ENCODE results near the gene APLP2.
A peak's percentile ranks its signal among the peaks of the same experiment; 100 is the strongest.

The APLP2 gene

DNA sequence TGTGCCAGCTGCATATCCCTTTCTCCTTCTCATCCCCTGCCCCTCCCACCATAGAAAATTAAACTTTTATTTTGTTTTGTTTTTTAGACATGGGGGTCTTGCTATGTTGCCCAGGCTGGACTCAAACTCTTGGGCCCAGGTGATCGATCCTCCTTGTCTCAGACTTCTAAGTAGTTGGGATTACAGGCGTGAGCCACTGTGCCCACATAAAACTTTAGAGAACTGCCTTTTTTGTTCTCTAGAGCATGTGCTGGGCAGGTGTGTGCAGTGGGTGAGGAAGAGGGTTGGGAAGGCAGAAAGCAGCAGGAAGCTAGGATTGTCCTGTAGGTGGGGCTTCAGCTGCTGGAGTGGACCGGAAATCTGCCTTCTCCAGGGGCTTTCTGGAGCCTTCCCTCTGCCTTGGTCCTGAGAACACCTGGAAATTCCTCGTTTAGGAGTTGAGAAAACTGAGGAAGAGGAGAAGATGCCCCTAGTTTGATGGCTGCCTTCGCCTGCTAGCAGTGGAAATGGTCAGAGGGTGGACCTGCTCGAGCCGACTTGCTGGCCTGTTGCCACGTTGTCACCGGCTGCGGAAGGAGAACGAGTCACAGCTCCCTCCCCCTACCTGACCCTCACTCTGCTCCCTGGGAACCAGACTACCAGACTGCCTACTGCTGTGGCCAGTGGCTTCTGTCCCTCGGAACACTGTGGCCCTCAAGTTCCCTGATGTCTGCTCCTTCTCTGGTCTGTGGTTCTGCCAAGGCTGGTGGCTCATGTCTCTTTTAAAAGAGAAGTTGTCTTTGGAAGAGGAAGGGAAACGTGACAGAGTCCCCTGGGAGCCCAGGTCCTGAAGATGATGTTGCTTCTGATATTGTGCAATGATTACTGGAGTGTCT is 93.9 kb downstream of the APLP2 start:
- no peak for DNase-seq (ENCODE audit: low read depth)
- no peak overlapping the region for H3K4me3 ChIP-seq (replicated peaks; ENCODE audit: low read depth, low read length)
- TF ChIP-seq, protein P1, sequence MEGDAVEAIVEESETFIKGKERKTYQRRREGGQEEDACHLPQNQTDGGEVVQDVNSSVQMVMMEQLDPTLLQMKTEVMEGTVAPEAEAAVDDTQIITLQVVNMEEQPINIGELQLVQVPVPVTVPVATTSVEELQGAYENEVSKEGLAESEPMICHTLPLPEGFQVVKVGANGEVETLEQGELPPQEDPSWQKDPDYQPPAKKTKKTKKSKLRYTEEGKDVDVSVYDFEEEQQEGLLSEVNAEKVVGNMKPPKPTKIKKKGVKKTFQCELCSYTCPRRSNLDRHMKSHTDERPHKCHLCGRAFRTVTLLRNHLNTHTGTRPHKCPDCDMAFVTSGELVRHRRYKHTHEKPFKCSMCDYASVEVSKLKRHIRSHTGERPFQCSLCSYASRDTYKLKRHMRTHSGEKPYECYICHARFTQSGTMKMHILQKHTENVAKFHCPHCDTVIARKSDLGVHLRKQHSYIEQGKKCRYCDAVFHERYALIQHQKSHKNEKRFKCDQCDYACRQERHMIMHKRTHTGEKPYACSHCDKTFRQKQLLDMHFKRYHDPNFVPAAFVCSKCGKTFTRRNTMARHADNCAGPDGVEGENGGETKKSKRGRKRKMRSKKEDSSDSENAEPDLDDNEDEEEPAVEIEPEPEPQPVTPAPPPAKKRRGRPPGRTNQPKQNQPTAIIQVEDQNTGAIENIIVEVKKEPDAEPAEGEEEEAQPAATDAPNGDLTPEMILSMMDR (IDR thresholded peaks at IDR 0.05; ENCODE audit: low read length, missing control alignments) = no peak

DNA sequence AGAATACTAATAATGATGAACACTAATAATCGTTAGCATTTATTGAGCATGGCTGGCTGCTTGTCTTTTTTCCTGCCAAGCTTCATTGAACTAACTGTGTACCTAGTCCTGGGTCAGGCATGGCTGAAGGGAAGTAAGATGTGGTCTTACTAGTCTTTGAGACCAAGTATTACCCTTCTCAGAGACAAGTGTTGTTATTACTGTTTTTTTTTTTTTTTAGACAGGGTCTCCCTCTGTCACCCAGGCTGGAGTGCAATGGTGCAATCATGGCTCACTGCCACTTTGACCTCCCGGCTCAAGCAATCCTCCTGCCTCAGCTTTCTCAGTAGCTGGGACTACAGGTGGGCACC is 94.5 kb downstream of the APLP2 start:
- DNase-seq (ENCODE audit: low read depth) = no peak
- TF ChIP-seq, protein P1 (IDR thresholded peaks at IDR 0.05; ENCODE audit: low read length, missing control alignments) = no peak
- H3K4me3 ChIP-seq (replicated peaks; ENCODE audit: low read depth, low read length) = no peak overlapping the region

DNA sequence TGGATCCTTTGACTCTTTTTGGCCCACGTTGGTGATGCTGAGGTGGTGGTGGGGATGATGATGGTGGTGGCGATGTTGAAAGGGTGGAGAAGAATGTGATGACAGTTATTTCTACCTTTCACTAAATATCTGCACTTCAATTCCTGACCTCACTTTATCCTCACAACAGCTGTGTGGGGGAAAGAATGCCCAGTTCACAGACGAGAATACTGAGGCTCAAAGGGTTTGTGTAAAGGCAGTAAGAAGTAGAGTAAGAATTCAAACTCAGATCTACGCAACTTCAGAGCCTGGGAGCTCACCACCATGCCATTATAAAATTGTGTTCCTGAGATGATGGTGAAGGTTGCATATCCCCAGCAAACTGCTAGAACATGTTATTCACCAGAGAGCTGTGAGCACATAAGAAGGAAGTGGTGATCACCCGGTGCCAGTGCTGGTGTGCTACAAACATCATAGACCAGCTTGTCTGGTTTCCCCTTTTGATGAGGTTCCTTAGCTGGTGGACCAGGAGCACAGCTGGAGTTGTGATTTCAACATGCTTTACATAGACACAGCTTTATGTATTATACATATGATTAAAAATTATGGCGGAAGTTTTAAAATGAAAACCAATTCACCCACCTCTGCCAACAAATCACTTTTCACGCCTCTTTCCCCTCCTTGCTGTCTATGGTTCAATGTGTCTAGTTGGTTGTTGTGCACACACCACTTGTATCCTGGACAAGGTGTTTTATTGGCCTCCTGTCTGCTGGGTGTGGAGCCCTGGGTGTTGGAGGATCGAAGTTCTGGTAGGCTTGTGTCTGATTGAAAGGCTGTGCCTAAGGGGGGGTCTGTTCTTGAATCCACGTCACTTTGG is 96.1 kb downstream of the APLP2 start:
- DNase-seq (ENCODE audit: low read depth) = no peak
- TF ChIP-seq, protein P1 (IDR thresholded peaks at IDR 0.05; ENCODE audit: low read length, missing control alignments) = no peak

DNA sequence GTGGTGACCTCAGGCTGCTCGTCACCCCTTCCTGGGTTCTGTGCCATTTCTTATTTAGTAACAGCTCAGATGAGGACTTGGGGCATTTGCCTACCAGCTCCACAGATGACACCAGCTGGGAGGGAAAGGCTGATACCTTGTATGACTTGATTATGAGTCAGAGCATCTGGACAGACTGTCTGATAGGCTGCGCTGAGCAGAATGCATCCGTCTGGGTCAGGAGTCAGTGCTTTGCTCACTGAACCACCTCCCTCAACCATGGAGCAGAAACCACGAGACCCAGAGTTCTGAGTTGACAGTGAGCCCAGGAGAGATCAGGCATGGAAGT is 96.7 kb downstream of the APLP2 start:
- no peak overlapping the region for H3K4me3 ChIP-seq (replicated peaks; ENCODE audit: low read depth, low read length)
- peak; percentile 91 for DNase-seq (ENCODE audit: low read depth)
- TF ChIP-seq, protein P1 (IDR thresholded peaks at IDR 0.05; ENCODE audit: low read length, missing control alignments) = no peak

More for the DNA sequence above, 96.1 kb downstream of the APLP2 start:
- H3K4me3 ChIP-seq (replicated peaks; ENCODE audit: low read depth, low read length) = no peak overlapping the region

DNA sequence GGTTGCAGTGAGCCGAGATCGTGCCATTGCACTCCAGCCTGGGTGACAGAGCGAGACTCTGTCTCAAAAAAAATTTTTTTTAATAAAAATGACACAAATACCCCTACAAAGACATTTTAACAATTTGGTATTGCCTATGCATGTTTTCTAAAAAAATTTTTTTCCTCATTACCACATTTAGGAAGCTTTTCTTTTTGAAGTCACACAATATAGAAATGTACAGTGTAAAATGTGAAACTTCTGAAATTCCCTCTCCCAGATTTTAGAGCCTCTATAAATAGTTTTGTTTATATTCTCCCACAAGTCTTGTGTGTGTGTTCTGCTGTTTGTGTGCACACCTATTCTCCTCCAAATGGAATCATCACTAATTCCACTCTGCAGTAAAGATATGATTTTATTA is 97.5 kb downstream of the APLP2 start:
- TF ChIP-seq, protein P1 (IDR thresholded peaks at IDR 0.05; ENCODE audit: low read length, missing control alignments) = no peak
- H3K4me3 ChIP-seq (replicated peaks; ENCODE audit: low read depth, low read length) = no peak overlapping the region
- no peak for DNase-seq (ENCODE audit: low read depth)

DNA sequence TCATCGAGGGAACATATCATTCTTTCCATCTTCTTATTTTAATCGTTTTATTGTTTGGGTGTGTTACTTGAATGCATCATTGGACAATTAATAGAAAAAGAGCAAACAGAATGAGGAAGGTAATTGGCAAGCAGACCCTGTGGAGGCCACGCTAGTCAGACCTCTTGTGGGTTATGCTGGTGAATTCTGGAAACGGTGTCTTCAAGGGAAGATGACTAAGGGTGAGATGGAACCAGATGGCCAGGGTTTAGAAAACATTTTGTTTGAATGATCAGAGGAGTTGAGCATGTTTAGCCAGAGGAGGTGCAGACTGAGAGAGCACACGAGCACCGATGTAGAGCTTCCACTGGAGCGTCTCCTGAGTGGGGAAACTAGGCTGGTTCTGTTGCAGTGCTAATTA is 98.4 kb downstream of the APLP2 start:
- DNase-seq (ENCODE audit: low read depth) = no peak
- TF ChIP-seq, protein P1 (IDR thresholded peaks at IDR 0.05; ENCODE audit: low read length, missing control alignments) = no peak
- no peak overlapping the region for H3K4me3 ChIP-seq (replicated peaks; ENCODE audit: low read depth, low read length)
